Ovary (tissue), 3 donors: ENCODE results near the gene TMEM18.

ENCODE experiments used
- EP300 ChIP-seq: sonication (generic); formaldehyde crosslinking; IDR thresholded peaks from one replicate; pipeline ENCODE4 v1.6.1; 2017; ENCODE audit warnings: antibody characterized with exemption
- POLR2A ChIP-seq: fragments of 450-650 bp; IDR thresholded peaks from one replicate; pipeline ENCODE4 v1.6.1; 2017; ENCODE audit warnings: antibody characterized with exemption, mild to moderate bottlenecking, moderate library complexity
- TF ChIP-seq, protein P1 (sequence below), 3 donors: fragments of 450-650 bp in 2 of 3; fragments of 200-600 bp in 1 of 3; IDR thresholded peaks; one replicate each; pipeline versions ENCODE4 v1.5.1 to v1.8.0; 2016 to 2022; ENCODE audit warnings: antibody characterized with exemption in 3 of 3, mild to moderate bottlenecking in 1 of 3
- donor health status: DM: no; HTN: no; CAD: no.

DNA sequence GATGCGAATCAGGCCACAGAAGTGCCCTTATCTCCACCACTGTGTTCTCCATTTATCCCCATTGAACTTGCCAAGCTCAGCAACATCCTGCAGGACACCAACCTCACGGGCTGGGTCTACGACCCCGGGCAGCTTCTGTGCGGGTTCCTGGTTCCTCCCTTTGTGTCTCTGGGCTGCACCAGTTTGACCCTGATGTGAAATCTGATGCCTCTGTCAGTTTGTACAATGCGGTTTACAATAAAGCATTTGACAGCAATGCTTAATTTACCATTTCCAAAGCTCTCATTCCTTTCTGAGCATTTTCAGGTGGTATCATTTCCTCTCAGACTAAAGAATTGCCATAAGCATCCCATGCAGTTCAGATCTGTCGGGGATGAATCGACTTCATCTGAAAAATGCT, 3.3 kb upstream of the TMEM18 start:
- TF ChIP-seq, protein P1, sequence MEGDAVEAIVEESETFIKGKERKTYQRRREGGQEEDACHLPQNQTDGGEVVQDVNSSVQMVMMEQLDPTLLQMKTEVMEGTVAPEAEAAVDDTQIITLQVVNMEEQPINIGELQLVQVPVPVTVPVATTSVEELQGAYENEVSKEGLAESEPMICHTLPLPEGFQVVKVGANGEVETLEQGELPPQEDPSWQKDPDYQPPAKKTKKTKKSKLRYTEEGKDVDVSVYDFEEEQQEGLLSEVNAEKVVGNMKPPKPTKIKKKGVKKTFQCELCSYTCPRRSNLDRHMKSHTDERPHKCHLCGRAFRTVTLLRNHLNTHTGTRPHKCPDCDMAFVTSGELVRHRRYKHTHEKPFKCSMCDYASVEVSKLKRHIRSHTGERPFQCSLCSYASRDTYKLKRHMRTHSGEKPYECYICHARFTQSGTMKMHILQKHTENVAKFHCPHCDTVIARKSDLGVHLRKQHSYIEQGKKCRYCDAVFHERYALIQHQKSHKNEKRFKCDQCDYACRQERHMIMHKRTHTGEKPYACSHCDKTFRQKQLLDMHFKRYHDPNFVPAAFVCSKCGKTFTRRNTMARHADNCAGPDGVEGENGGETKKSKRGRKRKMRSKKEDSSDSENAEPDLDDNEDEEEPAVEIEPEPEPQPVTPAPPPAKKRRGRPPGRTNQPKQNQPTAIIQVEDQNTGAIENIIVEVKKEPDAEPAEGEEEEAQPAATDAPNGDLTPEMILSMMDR (IDR thresholded peaks at IDR 0.05), result no peak
- TF ChIP-seq POLR2A (no peak), EP300 (no peak)
